KBM-7 (cell line): ENCODE results near the gene NPW.

Source experiments
- DNase-seq: peaks from one replicate; pipeline ENCODE4 v3.0.0-alpha.2; 2015
- in situ Hi-C: fragments of 300-500 bp; cut with MboI; formaldehyde crosslinking; loops from 2 replicates; pipeline ENCODE4 v1.14.3; 2020; ENCODE audit warnings: low sequenced_read_pairs, low pct_unique_long_range_greater_than_20kb, mixed read lengths

NPW gene

DNA sequence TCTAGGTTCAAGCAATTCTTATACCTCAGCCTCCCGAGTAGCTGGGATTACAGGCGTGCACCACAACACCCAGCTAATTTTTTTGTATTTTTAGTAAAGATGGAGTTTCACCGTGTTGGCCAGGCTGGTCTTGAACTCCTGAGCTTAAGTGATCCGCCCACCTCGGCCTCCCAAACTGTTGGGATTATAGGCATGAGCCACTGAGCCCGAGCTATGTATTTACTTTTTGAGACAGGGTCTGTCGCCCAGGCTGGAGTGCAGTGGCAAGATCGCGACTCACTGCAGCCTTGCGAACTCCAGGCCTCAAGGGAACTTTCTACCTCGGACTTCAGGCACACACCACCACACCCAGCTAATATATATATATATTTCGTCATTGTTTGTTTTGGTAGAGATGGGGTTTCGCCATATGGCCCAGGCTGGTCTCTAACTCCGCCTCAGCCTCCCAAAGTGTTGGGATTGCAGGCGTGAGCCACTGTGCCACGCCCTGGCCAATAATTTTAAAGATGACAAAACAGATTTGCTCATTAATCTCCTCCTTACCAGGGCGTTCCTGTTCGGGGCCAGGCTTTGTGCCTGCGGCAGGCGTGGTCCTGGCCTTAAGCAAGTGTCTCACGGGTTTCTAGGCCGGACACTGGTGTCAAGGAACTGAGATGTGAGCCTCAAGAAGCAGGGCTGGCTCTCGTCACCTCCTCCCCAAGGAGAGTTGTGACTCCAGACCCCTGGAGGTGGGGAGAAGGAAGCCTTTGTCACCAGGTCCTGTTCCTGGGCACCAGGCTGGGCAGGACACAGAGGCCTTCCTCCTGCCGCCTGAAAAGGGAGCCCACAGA, 4.3 kb upstream of the NPW start:
- in situ Hi-C loops: no loop called here
- no peak for DNase-seq

DNA sequence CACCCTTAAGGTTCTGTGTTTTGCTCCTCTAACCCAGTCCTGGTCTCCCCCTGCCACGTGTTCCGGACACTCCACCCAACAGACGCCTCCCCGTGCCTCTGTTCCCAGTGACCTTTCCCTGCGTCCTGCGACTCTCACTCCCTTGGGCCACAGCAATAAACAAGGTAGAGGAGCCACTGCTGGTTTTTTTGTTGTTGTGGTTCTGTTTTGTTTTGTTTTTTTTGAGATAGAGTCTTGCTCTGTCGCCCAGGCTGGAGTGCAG, 3.7 kb upstream of the NPW start:
- no peak for DNase-seq
- in situ Hi-C loops: no loop called here

DNA sequence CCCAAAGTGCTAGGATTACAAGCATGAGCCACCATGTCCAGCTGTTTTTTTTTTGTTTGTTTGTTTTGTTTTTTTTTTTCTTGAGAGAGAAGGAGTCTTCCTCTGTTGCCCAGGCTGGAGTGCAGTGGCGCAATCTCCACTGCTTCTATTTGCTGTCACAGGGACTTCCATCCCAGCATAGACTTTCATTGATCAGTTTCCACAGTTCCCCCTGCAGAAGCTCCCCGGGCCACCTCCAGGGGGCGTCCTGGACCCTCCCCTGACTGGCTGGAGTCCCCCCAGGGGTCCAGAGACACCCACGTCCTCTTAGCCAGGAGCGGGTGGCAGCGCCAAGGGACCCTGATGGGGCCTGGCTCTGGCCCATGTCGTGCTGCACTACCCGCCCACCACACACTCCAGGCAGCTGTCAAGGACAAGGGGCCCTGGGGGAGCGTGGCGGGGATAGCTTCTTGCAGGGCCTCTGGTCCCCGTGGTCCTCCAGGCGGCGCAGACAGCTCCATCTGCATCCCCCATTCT, 3.1 kb upstream of the NPW start:
- in situ Hi-C loops: no loop called here
- DNase-seq: peak; percentile 42

DNA sequence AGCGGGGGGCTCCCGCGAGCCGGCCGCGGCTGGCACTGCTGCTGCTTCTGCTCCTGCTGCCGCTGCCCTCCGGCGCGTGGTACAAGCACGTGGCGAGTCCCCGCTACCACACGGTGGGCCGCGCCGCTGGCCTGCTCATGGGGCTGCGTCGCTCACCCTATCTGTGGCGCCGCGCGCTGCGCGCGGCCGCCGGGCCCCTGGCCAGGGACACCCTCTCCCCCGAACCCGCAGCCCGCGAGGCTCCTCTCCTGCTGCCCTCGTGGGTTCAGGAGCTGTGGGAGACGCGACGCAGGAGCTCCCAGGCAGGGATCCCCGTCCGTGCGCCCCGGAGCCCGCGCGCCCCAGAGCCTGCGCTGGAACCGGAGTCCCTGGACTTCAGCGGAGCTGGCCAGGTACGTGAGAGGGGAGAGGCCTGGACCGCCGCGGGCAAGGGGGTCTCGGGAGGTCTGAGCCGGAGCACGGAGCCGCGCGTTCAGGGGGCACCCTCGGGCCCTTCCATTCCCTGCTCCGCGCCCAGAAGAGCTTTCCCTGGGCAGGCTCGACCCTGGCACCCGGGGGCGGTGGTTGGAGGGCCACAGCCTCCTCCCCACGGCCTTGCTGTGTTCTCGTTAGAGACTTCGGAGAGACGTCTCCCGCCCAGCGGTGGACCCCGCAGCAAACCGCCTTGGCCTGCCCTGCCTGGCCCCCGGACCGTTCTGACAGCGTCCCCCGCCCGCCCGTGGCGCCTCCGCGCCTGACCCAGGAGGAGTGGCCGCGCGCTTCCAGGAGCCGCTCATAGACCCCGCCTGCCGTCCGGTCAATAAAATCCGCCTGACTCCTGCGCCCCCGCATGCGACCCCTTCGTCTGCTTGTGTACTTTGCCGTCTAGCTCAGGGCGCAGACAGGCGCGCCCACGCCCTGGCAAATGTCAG, 591 bp downstream of the NPW start:
- peak; percentile 37 for DNase-seq
- in situ Hi-C loops: loop anchor here (10.0 kb wide), 1 partner anchor 125 kb away; the partner anchor contains the start of gene RAB26

DNA sequence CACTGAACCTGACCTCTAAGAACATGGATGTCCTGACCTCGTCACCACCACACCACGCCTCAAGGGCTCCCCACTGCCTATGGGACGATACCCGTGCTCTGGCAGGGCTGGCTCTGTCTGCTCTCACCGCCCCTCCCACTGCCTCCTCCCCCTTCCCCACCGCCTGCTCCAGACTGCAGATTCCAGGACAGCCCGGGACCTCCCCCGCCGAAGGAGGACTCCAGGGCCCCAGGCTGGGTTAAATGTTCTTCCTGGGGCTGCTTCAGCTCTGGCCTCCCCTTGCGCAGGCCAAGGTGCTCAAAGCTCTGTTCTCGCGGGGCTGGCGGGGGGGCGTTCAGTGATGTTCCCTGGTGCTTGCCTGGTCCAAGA, 3.1 kb downstream of the NPW start:
- DNase-seq: no peak
- in situ Hi-C loops: loop anchor here (10.0 kb wide), 1 partner anchor 122 kb away; the partner anchor contains the start of gene RAB26

DNA sequence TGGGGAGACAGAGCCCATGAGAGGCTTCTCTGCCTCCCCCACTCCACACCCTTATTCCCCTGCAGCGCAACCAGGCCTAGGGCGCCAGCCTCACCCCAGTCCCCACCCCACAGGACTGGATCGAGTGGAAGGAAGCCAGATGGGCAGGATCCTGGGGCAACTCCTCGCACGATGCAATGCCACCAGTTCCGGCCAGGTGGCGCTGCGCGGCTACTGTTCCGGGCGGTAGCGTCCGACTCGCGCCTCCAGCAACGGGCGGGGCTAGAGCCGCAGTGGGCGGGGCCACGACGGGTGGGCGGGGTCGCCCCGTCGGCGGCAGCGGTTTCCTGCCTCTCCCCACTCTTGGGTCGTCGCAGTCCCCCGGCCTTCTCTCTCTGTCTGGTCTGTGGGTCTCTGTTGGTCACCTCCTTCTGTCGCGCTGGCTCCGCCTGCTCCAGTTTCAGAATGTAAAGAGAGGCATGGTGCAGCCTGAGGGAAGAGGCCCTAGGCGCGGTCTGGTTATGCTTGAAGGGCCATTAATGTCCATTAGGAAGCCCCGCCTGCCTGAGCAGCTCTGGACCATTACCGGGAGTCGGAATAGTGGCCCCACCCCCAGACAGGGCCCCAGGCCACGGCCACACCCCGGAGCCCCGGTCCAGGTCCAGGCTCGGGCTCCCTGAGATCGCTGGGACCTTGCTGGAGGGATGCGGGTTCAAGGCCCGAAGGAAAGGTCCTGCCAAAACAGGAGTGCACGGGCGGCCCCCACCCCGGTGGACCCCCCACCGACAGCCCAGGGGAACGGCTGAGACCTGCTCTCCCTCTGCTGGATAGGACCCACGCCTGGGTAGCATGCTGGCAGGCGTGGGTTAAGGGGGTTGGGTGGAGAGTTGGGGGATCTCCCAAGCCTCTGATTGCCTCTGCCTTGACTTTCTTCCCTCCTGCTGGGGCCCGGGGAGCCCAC, 3.8 kb downstream of the NPW start:
- in situ Hi-C loops: loop anchor here (10.0 kb wide), 1 partner anchor 121 kb away; the partner anchor contains the start of gene RAB26
- peak; percentile 95 for DNase-seq

DNA sequence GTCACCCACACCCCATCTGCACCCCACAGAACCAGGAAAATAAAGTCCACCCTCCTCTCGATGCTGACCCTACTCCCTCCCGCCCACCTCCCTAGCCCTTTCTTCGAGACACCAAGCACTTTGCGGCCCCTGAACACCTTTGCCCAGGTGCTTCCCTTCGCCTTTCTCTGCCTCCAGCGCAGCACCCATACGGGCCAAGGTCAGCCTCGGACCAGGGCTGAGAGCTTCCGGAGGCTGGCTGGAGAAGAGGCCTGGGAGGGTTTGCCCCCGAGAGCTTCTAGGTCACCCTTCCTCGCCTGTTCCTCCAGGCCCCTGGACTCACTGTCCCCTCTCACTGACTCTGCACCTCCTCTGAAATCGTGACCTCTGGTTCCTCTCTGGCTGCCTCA, 4.4 kb downstream of the NPW start:
- DNase-seq: no peak
- in situ Hi-C loops: loop anchor here (10.0 kb wide), 1 partner anchor 121 kb away; the partner anchor contains the start of gene RAB26

DNA sequence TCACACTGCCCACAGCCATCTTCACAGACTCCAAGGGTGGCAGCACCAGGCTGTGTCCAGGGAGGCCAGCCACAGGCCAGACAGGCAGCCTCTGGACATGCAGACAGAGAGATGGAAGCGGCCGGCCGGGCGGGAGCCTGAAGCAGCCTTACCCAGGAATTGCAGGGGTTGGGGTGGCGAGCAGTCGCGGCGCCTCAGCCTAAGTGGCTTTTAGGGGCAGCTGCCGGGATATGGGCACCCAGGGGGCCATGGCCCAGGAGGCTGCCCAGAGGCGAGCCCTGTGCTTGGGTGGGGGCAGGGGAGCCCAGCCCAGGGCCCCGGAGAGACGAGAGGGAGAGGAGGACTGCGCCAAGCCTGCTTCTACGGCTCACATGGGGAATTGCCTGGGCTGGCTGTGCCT, 5.7 kb downstream of the NPW start:
- no peak for DNase-seq
- in situ Hi-C loops: loop anchor here (10.0 kb wide), 1 partner anchor 120 kb away; the partner anchor contains the start of gene RAB26

DNA sequence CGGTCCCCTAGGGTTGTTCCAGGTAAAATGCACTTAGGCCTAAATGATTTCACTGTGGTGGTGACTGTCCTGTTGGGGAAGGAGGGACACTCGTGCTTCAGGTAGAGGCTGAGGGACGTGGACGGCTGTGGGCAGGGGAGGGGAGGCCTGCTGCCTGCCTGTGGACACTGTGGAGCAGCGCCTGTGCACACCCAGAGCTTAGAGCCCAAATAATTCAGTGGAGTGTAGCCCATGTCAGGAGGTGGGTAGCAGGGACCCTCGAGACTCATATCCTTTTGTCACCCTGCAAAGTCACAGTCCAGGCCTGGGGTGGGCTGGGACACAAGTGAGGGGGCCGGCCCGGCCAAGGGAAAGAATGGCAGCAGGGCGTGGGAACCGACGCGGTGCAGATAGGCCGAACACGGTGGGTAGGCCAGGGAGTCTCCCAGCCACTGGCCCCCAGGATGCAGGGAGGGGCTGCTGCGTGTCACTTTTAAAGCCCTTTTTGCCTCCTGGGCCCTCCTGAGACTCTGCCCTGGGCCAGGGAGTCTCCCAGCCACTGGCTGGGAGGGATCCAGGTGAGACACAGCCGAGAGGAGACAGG, 6.4 kb downstream of the NPW start:
- in situ Hi-C loops: loop anchor here (10.0 kb wide), 1 partner anchor 119 kb away; the partner anchor contains the start of gene RAB26
- no peak for DNase-seq

DNA sequence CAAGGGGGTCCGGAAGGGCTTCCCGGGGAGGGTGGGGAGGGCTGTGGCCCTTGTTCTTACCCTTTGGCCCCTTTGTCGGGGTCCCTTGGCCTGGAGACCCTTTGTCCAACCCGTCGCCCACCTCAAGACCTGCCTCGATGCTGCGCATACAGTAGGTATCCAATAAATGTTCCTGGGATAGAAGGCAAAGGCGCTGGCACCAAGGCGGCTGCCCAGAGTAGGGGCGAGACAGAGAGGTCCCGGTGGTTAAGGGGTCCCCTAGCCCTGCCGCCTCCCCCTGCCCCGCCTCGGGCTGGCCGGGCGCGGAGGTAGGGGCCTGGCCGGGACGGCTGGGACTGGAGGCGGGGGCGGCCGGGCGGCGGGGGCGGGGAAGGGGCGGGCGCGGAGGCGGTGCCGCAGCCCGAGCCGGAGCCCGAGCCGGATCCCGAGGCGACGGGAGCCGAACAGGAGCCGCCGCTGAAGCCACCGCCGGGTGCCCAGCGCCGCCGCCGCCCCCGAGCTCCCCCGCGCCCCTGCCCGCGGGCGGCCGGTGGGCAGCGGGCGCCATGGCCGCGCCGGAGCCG, 7.0 kb downstream of the NPW start, which contains the start of gene NHERF2:
TSS of gene NHERF2 (plus strand) at position 442 of the 563 bp plus-strand sequence. CDS start at position 546, 104 bp downstream.
- in situ Hi-C loops: loop anchor here (10.0 kb wide), 1 partner anchor 118 kb away; the partner anchor contains the start of gene RAB26
- no peak for DNase-seq

DNA sequence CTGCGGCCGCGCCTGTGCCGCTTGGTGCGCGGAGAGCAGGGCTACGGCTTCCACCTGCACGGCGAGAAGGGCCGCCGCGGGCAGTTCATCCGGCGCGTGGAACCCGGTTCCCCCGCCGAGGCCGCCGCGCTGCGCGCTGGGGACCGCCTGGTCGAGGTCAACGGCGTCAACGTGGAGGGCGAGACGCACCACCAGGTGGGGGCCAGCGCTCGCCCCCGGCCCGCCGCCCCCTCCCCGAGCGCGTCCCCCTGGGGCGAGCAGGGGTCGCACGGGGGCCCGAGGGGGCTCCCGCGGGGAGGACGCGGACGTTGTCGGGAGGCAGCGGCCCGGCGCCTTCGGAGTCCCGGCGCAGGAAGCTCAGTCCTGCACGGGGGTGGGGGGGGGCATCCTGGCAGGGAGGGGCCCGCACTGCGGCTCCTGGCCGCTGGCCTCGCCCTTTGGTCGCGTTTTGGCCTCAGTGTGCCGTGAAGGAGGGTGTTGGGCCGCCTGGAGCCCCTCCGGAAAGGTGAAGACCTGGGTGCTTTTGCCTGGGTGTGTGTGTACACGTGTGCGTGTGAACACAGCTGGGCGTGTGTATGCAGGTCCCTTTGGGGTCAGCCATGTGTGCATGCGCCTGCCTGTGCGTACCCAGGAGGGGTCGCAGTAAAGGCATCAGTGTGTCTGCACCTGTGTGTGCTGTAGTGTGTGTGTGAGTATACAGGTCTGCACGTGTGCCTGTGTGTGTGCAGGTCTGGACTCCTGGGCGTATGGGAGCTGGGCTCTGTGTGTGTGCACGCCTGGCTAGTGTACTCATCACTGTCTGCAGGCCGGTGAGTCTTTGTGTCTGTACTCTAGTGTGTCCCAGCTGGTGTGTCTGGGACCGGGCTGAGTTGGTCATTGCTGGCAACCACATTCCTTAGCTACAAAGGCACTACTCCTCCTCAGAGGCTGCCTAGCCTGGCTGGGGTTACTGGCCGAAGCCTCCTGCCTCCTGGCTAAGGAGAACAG, 7.7 kb downstream of the NPW start:
- in situ Hi-C loops: loop anchor here (10.0 kb wide), 1 partner anchor 117 kb away; the partner anchor contains the start of gene RAB26
- DNase-seq: peak; percentile 46

DNA sequence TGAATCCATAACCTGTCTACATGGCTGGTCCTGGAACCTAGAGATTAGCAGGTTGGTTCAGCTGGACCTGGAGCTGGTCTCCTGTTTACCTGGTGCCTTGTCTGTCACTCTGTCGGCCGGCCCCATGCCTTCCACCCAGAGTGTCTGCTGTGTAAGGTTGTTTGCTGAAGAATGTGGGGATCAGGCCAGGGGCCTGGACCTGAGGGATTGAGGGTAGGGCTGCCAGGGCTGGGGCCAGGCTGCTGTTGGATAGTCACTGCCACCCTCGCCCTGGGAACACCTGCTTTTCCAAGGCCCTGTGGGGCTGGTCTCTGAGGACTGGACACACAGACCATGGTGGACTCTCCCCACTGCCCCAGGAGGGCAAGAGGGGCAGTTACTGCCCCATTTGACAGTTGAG, 8.6 kb downstream of the NPW start:
- in situ Hi-C loops: loop anchor here (10.0 kb wide), 1 partner anchor 117 kb away; the partner anchor contains the start of gene RAB26
- no peak for DNase-seq

DNA sequence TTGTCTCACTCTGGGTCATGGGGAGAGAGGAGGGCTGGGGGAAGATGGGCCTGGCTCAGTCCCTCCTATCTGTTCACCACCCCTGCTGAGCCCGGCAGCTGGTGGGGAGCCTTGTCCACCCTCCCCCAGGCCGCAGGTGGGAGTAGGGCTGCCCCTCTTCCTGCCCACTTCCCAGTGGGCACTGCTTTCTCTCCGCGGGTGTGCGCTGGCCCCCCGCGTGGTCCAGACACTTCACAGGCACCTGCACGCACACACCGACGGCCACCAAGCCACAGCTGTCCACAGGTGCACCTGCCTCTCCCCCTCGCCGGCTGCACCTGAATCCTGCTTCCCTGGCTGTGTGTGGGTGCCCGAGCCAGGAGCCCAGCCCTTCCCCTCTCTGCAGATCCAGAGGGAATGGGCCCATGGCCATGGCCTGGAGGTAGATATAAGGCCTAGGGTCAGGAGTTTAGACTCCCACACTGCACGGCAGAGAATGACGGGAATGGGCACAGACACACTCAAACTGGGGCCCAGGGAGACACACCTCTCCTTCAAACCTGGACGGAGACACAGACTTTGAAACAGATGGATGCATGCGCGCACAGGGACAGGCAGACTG, 9.1 kb downstream of the NPW start:
- no peak for DNase-seq
- in situ Hi-C loops: loop anchor here (10.0 kb wide), 1 partner anchor 116 kb away; the partner anchor contains the start of gene RAB26

DNA sequence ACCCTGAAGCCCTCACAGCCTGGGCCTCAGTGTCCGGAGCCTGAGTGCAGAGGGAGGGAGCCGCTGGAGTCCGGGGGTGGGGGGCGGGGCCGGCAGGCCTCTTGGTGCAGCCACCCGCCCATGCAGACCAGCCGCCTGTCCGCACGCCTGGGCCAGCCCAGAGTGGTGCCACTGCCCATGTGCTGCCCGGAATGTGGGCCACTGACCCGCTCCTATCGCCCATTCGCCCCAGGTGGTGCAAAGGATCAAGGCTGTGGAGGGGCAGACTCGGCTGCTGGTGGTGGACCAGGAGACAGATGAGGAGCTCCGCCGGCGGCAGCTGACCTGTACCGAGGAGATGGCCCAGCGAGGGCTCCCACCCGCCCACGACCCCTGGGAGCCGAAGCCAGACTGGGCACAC, 9.8 kb downstream of the NPW start:
- DNase-seq: no peak
- in situ Hi-C loops: loop anchor here (10.0 kb wide), 1 partner anchor 115 kb away; the partner anchor contains the start of gene RAB26

DNA sequence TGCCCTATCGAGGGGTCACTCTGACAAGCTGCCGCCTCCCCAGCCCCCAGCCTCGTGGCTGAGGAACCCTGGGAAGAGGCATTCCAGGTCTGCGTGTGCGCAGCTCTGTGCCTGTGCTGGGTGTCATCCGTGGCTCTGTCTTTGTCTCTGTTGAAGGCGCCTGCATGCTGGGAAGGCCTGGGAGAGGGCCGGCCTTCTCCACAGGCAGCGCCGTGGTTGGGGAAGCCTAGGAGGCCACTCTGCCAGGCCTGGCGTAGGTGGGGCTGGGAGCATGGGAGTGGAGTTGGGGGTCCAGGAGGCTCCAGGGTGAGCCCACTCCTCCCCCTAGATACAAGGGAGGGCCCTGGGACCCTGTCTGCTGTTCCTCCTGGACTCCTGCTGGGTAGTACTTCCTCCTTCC, 10.5 kb downstream of the NPW start:
- in situ Hi-C loops: no loop called here
- DNase-seq: no peak

DNA sequence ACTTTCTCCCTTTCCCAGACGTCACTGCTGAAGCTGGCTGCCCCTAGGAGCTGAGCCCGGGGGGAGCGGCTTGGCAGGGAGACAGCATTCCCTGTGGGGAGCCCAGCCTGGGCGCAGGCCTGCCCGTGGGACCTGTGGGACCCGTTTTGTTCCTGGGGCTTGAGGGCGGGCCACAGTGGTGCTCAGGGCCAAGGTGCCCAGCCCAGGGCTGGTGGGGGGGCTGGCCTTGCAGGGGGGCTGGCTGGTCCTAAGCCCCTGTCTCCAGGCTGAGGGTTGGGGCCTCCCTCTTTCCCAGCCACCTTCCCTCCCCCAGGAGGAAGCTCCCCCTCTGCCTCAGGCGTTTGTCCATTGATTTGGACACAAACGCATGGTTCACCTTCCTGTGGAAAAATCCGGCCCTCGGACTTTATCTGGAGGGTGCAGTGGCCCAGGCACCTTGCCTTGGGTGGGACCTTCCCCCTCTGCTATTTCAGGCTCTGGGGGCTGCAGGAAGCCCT, 11.5 kb downstream of the NPW start:
- no peak for DNase-seq
- in situ Hi-C loops: no loop called here
